T-helper 1 cell treated with Interleukin-12 subunit alpha and Interleukin-12 subunit beta and Interleukin-4 antibody, amounts not matched to agents 30 μg/mL and 1 μg/mL, for 36 hours (primary cell): ENCODE results near the gene PNMT.
A peak's percentile ranks its signal among the peaks of the same experiment; 100 is the strongest.

Experiments
- H3K27ac Mint-ChIP-seq: one replicate; pipeline ENCODE4 v1.8.0; 2021; ENCODE audit warnings: mild to moderate bottlenecking, mixed read lengths
- H3K27me3 Mint-ChIP-seq: one replicate; pipeline ENCODE4 v1.8.0; 2021; ENCODE audit warnings: low read depth, mixed read lengths
- H3K36me3 Mint-ChIP-seq: one replicate; pipeline ENCODE4 v1.8.0; 2021; ENCODE audit warnings: low read depth, mixed read lengths
- H3K4me1 Mint-ChIP-seq: one replicate; pipeline ENCODE4 v1.8.0; 2021; ENCODE audit warnings: low read depth, mixed read lengths
- H3K4me3 Mint-ChIP-seq: one replicate; pipeline ENCODE4 v1.8.0; 2021; ENCODE audit warnings: mild to moderate bottlenecking, moderate library complexity, mixed read lengths
- H3K9me3 Mint-ChIP-seq: one replicate; pipeline ENCODE4 v1.8.0; 2021; ENCODE audit warnings: mixed read lengths

PNMT gene, protein sequence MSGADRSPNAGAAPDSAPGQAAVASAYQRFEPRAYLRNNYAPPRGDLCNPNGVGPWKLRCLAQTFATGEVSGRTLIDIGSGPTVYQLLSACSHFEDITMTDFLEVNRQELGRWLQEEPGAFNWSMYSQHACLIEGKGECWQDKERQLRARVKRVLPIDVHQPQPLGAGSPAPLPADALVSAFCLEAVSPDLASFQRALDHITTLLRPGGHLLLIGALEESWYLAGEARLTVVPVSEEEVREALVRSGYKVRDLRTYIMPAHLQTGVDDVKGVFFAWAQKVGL

DNA sequence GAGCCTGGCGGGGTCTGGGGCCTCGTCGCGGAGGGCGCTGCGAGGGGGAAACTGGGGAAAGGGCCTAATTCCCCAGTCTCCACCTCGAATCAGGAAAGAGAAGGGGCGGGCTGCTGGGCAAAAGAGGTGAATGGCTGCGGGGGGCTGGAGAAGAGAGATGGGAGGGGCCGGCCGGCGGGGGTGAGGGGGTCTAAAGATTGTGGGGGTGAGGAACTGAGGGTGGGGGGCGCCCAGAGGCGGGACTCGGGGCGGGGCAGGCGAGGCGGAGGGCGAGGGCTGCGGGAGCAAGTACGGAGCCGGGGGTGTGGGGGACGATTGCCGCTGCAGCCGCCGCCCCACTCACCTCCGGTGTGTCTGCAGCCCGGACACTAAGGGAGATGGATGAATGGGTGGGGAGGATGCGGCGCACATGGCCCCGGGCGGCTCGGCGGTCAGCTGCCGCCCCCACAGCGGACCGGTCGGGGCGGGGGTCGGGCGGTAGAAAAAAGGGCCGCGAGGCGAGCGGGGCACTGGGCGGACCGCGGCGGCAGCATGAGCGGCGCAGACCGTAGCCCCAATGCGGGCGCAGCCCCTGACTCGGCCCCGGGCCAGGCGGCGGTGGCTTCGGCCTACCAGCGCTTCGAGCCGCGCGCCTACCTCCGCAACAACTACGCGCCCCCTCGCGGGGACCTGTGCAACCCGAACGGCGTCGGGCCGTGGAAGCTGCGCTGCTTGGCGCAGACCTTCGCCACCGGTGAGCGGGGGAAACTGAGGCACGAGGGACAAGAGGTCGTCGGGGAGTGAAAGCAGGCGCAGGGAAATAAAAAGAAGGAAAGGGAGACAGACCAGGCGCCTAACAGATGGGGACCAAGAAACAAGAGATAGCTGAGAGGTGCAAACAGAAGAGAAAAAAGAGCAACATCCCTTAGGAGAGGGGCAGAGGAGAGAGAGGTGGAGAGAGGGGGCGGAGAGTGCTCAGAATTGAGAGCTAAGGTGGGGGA, at the start of gene PNMT:
Gene PNMT (plus strand): TSS at position 509 of the 980 bp plus-strand sequence. CDS start 23 bp downstream, at position 532.
- peaks cover 4% of the 10 kb centered on the region for H3K4me1 Mint-ChIP-seq
- H3K4me3 Mint-ChIP-seq, result peak within 1 kb of the TSS; percentile 59
- no peaks in the 10 kb centered on the region for H3K9me3 Mint-ChIP-seq
- H3K36me3 Mint-ChIP-seq, result peaks cover 2% of the 10 kb centered on the region
- H3K27me3 Mint-ChIP-seq, result peaks cover 42% of the 10 kb centered on the region
- no peak within 1 kb of the TSS for H3K27ac Mint-ChIP-seq

DNA sequence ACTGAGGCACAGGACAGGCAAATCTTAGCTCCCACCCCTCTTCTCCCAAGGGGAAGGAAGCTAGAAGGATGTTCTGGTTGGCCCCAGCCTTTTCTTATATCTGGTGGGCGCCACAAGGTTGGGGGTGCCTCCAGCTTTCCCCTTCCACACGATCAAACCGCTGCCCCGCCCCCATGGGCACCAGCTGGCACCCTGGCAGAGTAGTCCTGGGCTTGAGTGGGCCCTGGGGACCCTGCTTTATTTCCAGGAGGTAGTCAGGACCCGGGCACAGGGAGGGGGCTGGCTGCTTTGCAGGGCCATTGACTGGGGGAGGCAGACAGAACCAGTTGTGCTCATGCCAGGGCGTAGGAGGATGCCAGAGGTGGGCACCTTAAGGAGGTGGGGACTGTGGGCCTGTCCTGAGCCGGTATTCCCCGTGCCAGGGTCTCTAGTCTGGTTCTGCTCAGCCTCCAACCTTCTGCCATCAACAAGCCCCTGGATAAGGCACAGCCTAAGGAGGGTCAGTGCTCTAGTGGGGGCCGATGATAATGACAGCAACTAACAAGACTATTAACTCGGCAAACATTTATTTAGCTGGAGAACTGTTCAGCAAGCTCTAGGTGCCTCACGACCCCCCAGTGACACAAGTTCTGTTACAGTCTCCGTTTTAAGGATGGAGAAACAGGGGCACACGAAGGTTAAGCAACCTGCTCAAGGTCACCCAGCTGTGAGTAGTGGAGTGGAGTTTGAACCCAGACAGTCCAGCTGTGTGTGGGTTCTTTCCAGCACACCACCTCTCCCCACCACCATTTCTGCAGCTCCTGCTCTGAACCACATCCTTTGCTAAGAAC, 49.1 kb upstream of the PNMT start:
- Mint-ChIP-seq H3K4me3 (no peak overlapping the region), H3K4me1 (peaks cover 16% of the 10 kb centered on the region), H3K27me3 (peaks cover 68% of the 10 kb centered on the region), H3K9me3 (no peaks in the 10 kb centered on the region), H3K27ac (no peak overlapping the region), H3K36me3 (no peaks in the 10 kb centered on the region)

DNA sequence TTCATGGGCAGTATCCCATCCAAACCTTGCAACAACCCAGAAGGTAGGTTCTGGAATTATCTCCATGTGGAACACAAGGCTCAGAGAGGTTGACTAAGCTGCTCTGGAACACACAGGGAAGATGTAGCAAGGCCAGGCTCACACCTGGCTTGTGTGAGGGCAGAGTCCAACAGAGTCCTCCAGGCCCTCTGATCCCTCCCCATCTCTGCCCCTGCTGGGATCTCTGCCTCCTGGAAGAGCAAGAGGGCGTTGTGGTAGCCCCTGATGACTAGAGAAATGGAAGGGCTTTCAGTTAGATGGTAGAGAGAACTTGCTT, 48.5 kb upstream of the PNMT start:
- Mint-ChIP-seq H3K9me3 (no peaks in the 10 kb centered on the region), H3K27ac (no peak overlapping the region), H3K36me3 (no peaks in the 10 kb centered on the region), H3K4me1 (peaks cover 16% of the 10 kb centered on the region), H3K4me3 (no peak overlapping the region), H3K27me3 (peaks cover 67% of the 10 kb centered on the region)

DNA sequence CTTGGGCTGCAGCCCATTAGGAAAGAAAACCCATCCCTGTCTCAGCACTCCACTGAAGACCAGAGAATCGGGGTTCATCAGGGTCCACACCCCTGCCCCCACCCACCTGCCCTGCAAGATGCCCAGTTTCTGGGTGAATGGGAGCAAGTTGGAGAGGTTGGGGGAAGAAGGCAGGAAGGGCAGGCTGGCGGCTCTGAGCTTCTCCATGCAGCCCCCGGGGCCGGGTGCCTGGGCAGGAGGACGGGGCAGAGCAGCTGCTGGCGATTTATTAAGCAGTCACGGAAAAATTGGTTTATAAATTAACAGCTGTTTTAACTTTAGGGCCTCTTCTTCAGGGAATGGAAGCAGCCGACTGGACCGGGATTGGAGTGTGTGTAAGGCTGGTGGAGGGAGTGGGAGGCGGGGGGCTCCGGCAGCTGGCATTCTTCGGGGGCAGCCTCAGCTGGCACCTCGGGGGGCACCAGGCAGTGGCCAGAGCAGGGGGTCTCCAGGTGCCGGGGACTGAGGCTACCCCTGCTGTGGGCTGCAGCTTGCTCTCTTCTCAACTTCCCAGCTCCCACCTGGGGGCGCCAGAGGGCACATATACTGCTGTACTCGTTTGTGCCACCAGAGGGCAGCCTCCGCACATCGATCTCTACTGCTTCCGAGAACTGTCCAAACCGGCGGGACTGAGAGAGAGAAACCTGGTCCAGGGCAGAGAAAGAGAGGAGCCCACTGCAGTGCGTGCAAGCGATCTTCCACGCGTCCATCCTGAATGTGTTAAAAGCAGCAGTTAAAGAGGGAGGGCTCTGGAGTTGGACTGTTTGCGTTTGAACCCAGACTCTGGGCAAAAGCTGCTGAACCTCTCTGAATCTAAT, 46.5 kb upstream of the PNMT start:
- Mint-ChIP-seq H3K4me3 (peak overlapping the region; percentile 72), H3K27ac (peak overlapping the region; percentile 37), H3K27me3 (peaks cover 67% of the 10 kb centered on the region), H3K36me3 (no peaks in the 10 kb centered on the region), H3K4me1 (peaks cover 21% of the 10 kb centered on the region), H3K9me3 (no peaks in the 10 kb centered on the region)

DNA sequence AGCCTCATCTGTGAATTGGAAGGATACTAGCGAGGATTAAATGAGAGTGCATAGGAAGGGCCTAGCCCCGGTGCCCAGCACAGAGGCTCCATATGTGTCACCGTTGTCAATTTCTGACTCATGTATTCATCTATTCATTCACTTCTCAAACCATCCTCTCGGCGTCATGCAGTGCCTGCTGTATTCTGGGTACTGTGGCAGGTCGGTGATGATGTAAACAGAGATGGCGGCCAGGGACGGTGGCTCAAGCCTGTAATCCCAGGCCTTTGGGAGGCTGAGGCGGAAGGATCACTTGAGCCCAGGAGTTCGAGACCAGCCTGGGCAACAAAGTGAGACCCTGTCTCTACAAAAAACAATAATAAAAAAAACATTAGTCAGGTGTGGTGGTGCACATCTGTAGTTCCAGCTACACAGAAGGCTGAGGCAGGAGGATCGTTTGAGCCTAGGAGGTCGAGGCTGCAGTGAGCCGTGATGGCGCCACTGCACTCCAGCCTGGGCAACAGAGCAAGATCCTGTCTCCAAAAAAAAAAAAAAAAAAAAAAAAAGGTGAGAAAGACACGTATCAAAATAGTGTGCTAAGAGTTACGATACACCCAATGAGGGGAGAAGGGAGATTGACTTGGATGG, 45.8 kb upstream of the PNMT start:
- peak overlapping the region; percentile 72 for H3K4me3 Mint-ChIP-seq

DNA sequence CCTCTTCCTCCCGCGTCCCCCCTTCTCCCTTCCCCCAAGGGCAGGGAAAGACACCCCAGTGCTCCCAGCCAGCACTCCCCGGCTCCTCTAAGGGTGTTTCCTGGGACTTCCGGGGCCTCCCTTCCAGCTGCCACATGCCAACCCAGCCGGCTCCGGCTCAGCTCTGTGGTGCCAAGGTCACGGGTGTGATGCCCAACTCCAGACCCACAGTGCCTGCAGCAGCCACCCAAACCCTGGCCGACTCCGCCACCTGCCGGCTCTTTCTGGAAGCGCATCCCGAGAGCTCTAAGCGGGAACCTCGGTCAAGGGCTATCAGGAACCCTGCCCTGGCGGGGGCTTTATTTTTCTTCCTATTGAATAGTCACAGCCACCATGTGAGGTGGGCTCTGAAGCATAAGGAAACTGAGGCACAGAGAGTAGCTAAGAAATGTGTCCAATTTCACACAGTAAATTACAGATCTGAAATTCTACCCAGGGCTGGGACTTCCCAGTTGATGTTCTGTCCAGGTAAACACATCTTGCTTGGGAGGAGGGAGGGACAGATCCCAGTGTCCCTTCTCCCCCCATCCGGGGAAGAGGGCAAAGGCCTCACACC, 44.8 kb upstream of the PNMT start:
- no peaks in the 10 kb centered on the region for H3K36me3 Mint-ChIP-seq
- H3K4me3 Mint-ChIP-seq, result no peak overlapping the region
- no peak overlapping the region for H3K27ac Mint-ChIP-seq
- H3K4me1 Mint-ChIP-seq, result peaks cover 21% of the 10 kb centered on the region
- peaks cover 68% of the 10 kb centered on the region for H3K27me3 Mint-ChIP-seq
- no peaks in the 10 kb centered on the region for H3K9me3 Mint-ChIP-seq

More for the DNA sequence above, 45.8 kb upstream of the PNMT start:
- Mint-ChIP-seq H3K27me3 (peaks cover 63% of the 10 kb centered on the region), H3K4me1 (peaks cover 21% of the 10 kb centered on the region), H3K27ac (peak overlapping the region; percentile 37), H3K9me3 (no peaks in the 10 kb centered on the region), H3K36me3 (no peaks in the 10 kb centered on the region)

DNA sequence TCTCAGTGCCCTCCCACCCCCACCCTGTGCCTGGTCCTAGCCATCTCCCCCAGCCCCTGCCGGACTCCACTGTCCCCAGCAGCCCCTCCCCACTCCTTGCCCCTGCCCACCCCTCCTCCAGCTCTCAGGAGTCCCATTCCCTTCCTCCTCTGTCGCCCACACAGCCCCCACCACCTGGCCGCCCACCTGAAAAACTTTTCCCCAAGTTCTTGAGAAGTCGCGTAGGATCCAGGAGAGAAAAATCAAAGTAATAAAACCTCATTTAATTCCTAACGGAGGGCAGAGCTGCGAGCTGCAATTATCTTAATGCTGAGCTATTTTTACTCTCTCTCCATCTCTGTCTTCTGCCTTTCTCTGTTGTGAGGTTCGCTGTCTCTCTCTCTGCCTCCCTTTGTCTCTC, 43.9 kb upstream of the PNMT start:
- Mint-ChIP-seq H3K4me3 (no peak overlapping the region), H3K36me3 (no peaks in the 10 kb centered on the region), H3K9me3 (no peaks in the 10 kb centered on the region), H3K4me1 (peaks cover 21% of the 10 kb centered on the region), H3K27ac (no peak overlapping the region), H3K27me3 (peaks cover 68% of the 10 kb centered on the region)

DNA sequence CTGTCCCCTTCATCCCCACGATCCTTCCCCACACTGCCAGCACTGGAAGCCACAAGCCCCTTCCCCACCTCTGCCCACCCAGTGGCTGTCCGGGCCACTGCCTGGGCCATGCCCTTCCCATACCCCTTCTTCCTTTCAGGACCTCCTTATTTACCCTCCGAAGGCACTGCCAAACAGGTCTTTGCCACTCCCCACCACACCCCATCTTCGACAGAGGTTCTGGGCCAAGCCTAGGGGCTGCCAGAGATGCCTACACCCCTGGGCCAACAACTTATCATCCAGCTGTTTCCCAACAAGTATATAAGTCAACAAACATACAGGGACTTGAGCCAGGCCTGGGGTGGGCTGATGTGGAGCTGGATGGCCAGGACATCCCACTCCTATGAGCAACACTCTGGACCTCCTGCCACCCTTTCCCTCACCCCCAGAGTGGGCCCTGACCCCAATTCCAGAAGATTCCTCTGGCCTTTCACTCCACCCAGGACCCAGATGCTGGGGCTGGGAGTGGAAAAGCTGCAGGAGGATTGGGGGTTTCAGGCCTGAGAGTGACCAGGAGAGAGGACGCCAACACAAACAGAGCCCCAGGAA, 43.0 kb upstream of the PNMT start:
- Mint-ChIP-seq H3K27me3 (peaks cover 65% of the 10 kb centered on the region), H3K27ac (no peak overlapping the region), H3K4me1 (peaks cover 21% of the 10 kb centered on the region), H3K36me3 (no peaks in the 10 kb centered on the region), H3K4me3 (no peak overlapping the region), H3K9me3 (no peaks in the 10 kb centered on the region)

DNA sequence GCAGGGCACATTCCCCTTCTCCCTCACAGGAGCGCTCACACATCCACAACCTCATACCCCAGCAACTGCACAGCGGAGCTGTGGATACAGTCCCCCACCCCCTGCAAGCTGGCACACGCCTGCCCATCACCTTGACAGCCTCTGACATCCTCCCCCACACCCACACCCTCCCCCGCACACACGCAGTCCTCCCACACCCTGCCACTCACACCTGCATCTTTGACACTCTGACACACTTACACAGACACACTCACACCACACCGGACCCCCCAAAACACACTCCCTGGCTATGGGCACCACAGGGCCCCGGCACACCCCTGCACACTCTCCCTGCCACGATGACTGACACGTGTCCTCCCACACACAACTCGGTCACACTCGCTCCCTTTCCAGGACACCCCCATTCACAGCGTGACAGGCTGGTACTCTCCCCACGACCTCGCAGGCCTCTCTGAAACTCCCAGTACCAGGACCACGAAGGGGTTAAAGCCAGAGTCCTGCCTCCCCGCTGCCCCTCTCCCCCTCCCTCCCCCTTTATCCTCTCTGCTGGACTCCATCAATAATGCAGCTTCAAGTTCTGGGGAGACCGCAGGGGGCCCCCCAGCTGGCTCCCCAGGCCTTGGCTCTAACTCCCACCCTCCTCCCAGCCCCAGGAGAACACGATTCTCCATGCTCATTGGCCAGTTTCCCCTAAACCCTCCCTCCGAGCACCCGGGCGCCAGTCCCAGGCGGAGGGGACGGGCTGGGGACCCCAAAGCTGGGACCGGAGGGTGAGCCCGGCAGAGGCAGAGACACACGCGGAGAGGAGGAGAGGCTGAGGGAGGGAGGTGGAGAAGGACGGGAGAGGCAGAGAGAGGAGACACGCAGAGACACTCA, 41.8 kb upstream of the PNMT start, which contains the start of gene PPP1R1B:
Gene PPP1R1B (plus strand): TSS at position 782 of the 876 bp plus-strand sequence. CDS start 441 bp downstream, outside the sequence.
- H3K27ac Mint-ChIP-seq, result no peak within 1 kb of the TSS
- no peak within 1 kb of the TSS for H3K4me3 Mint-ChIP-seq
- H3K9me3 Mint-ChIP-seq, result no peaks in the 10 kb centered on the region
- H3K27me3 Mint-ChIP-seq, result peaks cover 67% of the 10 kb centered on the region
- H3K4me1 Mint-ChIP-seq, result peaks cover 24% of the 10 kb centered on the region
- no peaks in the 10 kb centered on the region for H3K36me3 Mint-ChIP-seq

DNA sequence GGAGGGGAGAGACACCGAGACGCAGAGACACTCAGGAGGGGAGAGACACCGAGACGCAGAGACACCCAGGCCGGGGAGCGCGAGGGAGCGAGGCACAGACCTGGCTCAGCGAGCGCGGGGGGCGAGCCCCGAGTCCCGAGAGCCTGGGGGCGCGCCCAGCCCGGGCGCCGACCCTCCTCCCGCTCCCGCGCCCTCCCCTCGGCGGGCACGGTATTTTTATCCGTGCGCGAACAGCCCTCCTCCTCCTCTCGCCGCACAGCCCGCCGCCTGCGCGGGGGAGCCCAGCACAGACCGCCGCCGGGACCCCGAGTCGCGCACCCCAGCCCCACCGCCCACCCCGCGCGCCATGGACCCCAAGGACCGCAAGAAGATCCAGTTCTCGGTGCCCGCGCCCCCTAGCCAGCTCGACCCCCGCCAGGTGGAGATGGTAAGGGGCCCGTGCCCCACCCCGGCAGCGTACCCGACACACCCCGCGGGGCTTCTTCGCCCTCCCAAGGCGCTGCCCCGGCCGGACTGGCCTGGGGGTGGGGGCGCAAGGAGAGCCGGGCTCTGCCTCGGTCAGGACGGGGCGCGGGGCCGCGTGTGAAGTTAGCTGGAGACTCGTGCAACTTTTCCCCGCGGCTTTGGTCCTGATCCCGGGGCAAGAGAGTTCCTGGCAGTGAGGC, 41.1 kb upstream of the PNMT start:
- H3K9me3 Mint-ChIP-seq, result no peaks in the 10 kb centered on the region
- no peak overlapping the region for H3K4me3 Mint-ChIP-seq
- H3K4me1 Mint-ChIP-seq, result peaks cover 25% of the 10 kb centered on the region
- no peak overlapping the region for H3K27ac Mint-ChIP-seq
- H3K27me3 Mint-ChIP-seq, result peaks cover 69% of the 10 kb centered on the region
- H3K36me3 Mint-ChIP-seq, result no peaks in the 10 kb centered on the region

DNA sequence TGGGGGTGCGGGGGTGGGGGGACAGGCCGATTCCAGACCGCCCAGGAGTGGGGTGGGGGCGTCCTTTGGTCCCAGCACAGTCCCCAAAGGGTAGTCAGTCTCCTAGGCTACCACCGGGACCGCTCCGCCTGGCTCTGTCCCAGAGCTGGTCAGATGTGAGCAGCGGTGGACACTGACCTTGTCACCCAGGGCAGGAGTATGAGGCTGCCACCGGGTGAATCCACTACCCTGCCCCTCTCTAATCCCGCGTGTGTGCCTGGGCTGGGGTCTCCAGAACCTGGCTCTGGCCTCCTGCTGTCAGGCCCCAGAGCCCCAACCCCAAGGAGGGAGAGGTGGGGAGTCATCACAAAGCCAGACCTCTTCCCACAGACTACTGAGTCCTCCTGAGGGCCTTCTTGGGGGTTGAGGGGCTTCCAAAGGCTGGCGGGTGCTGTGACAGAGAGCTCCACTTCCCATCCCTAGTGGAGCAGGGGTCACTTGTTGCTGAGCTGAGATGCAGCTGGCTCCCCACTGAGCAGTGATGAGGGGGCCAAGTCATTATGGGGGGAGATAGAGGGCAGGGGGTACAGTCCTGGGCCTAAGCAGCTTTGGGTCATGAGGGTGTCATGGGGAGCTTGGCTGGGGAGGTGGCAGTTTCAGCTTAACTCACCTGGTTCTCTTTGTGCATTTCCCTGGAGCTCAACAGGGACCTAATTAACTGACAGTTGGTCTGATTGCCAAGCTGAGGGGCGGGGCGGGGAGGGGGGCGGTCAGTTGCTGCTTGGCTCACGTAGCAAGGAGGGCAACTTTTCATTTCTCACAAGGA, 40.3 kb upstream of the PNMT start:
- Mint-ChIP-seq H3K27ac (no peak overlapping the region), H3K27me3 (peaks cover 69% of the 10 kb centered on the region), H3K4me1 (peaks cover 21% of the 10 kb centered on the region), H3K36me3 (no peaks in the 10 kb centered on the region), H3K9me3 (no peaks in the 10 kb centered on the region), H3K4me3 (no peak overlapping the region)
